Parathyroid adenoma (tissue), 2 donors: ENCODE measurements around the gene TP73.

Experiments
- H2AFZ ChIP-seq: fragments of 300-600 bp; sonication (generic); one replicate; pipeline ENCODE4 v1.7.0; 2017; ENCODE audit warnings: antibody characterized with exemption, mild to moderate bottlenecking
- H3K27ac ChIP-seq: fragments of 300-600 bp; sonication (generic); one replicate; pipeline ENCODE4 v1.7.0; 2017
- H3K27me3 ChIP-seq: fragments of 300-600 bp; sonication (generic); one replicate; pipeline ENCODE4 v1.7.0; 2017; ENCODE audit warnings: low read length; ENCODE audit not compliant: control insufficient read depth, insufficient read depth
- H3K36me3 ChIP-seq: fragments of 300-600 bp; sonication (generic); one replicate; pipeline ENCODE4 v1.7.0; 2017; ENCODE audit warnings: low read length; ENCODE audit not compliant: control insufficient read depth, insufficient read depth
- H3K4me1 ChIP-seq: fragments of 300-600 bp; sonication (generic); one replicate; pipeline ENCODE4 v1.7.0; 2017; ENCODE audit warnings: control low read depth
- H3K4me2 ChIP-seq: fragments of 300-600 bp; sonication (generic); one replicate; pipeline ENCODE4 v1.7.0; 2017; ENCODE audit warnings: low read length
- H3K4me3 ChIP-seq: fragments of 300-600 bp; sonication (generic); one replicate; pipeline ENCODE4 v1.7.0; 2017; ENCODE audit warnings: low read depth, low read length
- H3K79me2 ChIP-seq: fragments of 300-600 bp; sonication (generic); one replicate; pipeline ENCODE4 v1.7.0; 2017; ENCODE audit warnings: control low read depth
- H3K9ac ChIP-seq: fragments of 300-600 bp; sonication (generic); one replicate; pipeline ENCODE4 v1.7.0; 2017; ENCODE audit warnings: mild to moderate bottlenecking
- H3K9me3 ChIP-seq: fragments of 300-600 bp; sonication (generic); one replicate; pipeline ENCODE4 v1.7.0; 2017; ENCODE audit warnings: low read length; ENCODE audit not compliant: control insufficient read depth
- CTCF ChIP-seq: fragments of 300-600 bp; sonication (generic); IDR thresholded peaks from one replicate; pipeline ENCODE4 v1.7.0; 2017; ENCODE audit warnings: antibody characterized with exemption, mild to moderate bottlenecking
- donor health status: primary hyperparathyroidism.

The TP73 gene

GRCh38 chr1:3712573-3713535 lies 60.5 kb downstream of the TP73 start:
- Histone ChIP-seq H3K4me2 (no peak overlapping the region), H3K4me3 (no peak overlapping the region), H3K9ac (no peak overlapping the region), H3K27ac (no peak overlapping the region), H3K79me2 (no peaks in the 10 kb centered on the region), H3K36me3 (no peaks in the 10 kb centered on the region), H2AFZ (no peak overlapping the region), H3K9me3 (no peaks in the 10 kb centered on the region), H3K4me1 (no peaks in the 10 kb centered on the region), H3K27me3 (no peaks in the 10 kb centered on the region)
- no peak for TF ChIP-seq CTCF

- Histone ChIP-seq H2AFZ (no peak overlapping the region), H3K36me3 (no peaks in the 10 kb centered on the region), H3K79me2 (no peaks in the 10 kb centered on the region), H3K4me3 (no peak overlapping the region), H3K9me3 (no peaks in the 10 kb centered on the region), H3K9ac (no peak overlapping the region), H3K27ac (no peak overlapping the region), H3K27me3 (no peaks in the 10 kb centered on the region), H3K4me2 (no peak overlapping the region), H3K4me1 (no peaks in the 10 kb centered on the region)
- TF ChIP-seq CTCF: no peak
Measured at GRCh38 chr1:3713840-3714239, 61.5 kb downstream of the TP73 start.

GRCh38 chr1:3714284-3714741 lies 62.0 kb downstream of the TP73 start:
- Histone ChIP-seq H3K4me3 (no peak overlapping the region), H3K9me3 (no peaks in the 10 kb centered on the region), H3K9ac (no peak overlapping the region), H3K4me2 (no peak overlapping the region), H3K27ac (no peak overlapping the region), H3K36me3 (no peaks in the 10 kb centered on the region), H3K27me3 (no peaks in the 10 kb centered on the region), H2AFZ (no peak overlapping the region), H3K79me2 (no peaks in the 10 kb centered on the region), H3K4me1 (no peaks in the 10 kb centered on the region)
- TF ChIP-seq CTCF: no peak

- Histone ChIP-seq H2AFZ (no peak overlapping the region), H3K27me3 (no peaks in the 10 kb centered on the region), H3K9me3 (no peaks in the 10 kb centered on the region), H3K4me3 (no peak overlapping the region), H3K4me2 (no peak overlapping the region), H3K36me3 (no peaks in the 10 kb centered on the region), H3K9ac (no peak overlapping the region), H3K27ac (no peak overlapping the region), H3K79me2 (no peaks in the 10 kb centered on the region), H3K4me1 (no peaks in the 10 kb centered on the region)
- TF ChIP-seq CTCF: no peak
Measured at GRCh38 chr1:3714814-3715213, 62.5 kb downstream of the TP73 start.
